Cerebellar cortex (tissue), 1 donor: ENCODE results near the gene CNTROB.
"Not testable (repeated sequence)": the region's sequence is repeated elsewhere in the genome, so short reads cannot be mapped to it uniquely, and the experiment has no call there.

ENCODE experiments used
- DNase-seq: peaks from one replicate; pipeline ENCODE4 v3.0.0-alpha.2; 2015; ENCODE audit warnings: low spot score

CNTROB gene

GRCh38 chr17:7943291-7943690, 11.3 kb downstream of the CNTROB start:
- no peak for DNase-seq

GRCh38 chr17:7944326-7944725, 12.3 kb downstream of the CNTROB start:
- DNase-seq, result no peak

- no peak for DNase-seq
Measured at GRCh38 chr17:7945651-7946050, 13.6 kb downstream of the CNTROB start.

- no peak for DNase-seq
Measured at GRCh38 chr17:7946441-7946840, 14.4 kb downstream of the CNTROB start.

- no peak for DNase-seq
Measured at GRCh38 chr17:7947651-7948050, 15.6 kb downstream of the CNTROB start.

GRCh38 chr17:7950578-7950977, 18.6 kb downstream of the CNTROB start:
- no peak for DNase-seq

GRCh38 chr17:7951143-7951792, 19.3 kb downstream of the CNTROB start:
- no peak for DNase-seq

- not testable (repeated sequence) for DNase-seq
Measured at GRCh38 chr17:7953266-7953665, 21.3 kb downstream of the CNTROB start.

- DNase-seq, result no peak
Measured at GRCh38 chr17:7955414-7956227, 23.6 kb downstream of the CNTROB start.

- DNase-seq, result peak; percentile 3
Measured at GRCh38 chr17:7956228-7956965, 24.4 kb downstream of the CNTROB start.

GRCh38 chr17:7959503-7960253, 27.7 kb downstream of the CNTROB start:
- no peak for DNase-seq

- DNase-seq, result no peak
Measured at GRCh38 chr17:7961421-7961820, 29.4 kb downstream of the CNTROB start.

GRCh38 chr17:7967751-7968150, 35.7 kb downstream of the CNTROB start:
- no peak for DNase-seq

- DNase-seq, result no peak
Measured at GRCh38 chr17:7969433-7969832, 37.4 kb downstream of the CNTROB start.

GRCh38 chr17:7971651-7972050, 39.6 kb downstream of the CNTROB start:
- no peak for DNase-seq

- DNase-seq, result no peak
Measured at GRCh38 chr17:7972131-7972785, 40.3 kb downstream of the CNTROB start.

GRCh38 chr17:7974638-7975131, 42.7 kb downstream of the CNTROB start:
- no peak for DNase-seq

- no peak for DNase-seq
Measured at GRCh38 chr17:7977039-7977438, 45.0 kb downstream of the CNTROB start.

- DNase-seq, result no peak
Measured at GRCh38 chr17:7977805-7978204, 45.8 kb downstream of the CNTROB start.

GRCh38 chr17:7982173-7982572, 50.2 kb downstream of the CNTROB start:
- no peak for DNase-seq

- DNase-seq, result no peak
Measured at GRCh38 chr17:7982666-7983065, 50.7 kb downstream of the CNTROB start.
